Ramos (cell line): ENCODE measurements around the gene NLRP7.
"Not testable (repeated sequence)": the region's sequence is repeated elsewhere in the genome, so short reads cannot be mapped to it uniquely, and the experiment has no call there.

Source experiments
- in situ Hi-C: fragments of 300-500 bp; cut with MboI; formaldehyde crosslinking; loops from one replicate; pipeline ENCODE4 v1.14.3; 2022; ENCODE audit warnings: low sequenced_read_pairs; ENCODE audit not compliant: unreplicated experiment

Gene NLRP7

DNA sequence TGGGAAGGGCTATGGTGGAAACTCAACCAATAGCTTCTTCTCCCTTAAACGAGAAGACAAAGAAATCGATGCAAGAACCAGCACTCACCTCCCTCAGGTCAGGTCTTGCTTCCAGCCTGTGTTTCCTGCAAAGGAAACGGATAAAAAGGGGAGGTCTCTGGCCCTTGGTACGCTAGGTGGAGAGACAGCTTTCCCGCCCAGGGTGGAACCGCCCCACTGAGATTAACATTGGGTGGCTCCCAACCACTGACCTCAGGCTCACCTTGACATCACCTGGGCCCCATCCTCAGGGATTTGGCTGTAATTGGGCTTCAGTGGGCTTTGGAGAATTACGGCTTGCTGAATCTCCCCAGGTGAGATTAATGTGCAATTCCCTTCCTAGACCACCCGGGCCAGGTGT, at the start of gene NLRP7:
TSS of gene NLRP7 (minus strand) at position 150 of the 400 bp plus-strand sequence.
- in situ Hi-C loops: no loop called here

DNA sequence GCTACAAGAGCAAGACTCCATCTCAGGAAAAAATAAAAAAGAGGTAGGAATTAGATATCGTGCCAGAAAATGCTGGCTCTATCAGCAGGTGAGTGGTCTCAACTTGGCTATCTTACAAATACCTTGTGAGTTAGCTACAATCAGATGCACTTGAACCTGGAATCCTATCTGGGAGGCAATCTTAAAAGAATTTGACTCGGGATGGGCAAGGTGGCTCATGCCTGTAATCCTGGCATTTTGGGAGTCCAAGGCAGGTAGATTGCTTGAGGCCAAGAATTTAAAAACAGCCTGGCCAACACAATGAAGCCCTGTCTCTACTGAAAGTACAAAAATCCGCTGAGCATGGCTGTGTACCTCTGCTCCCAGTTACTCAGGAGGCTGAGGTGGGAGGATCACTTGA, 48.2 kb upstream of the NLRP7 start:
- in situ Hi-C loops: no loop called here

DNA sequence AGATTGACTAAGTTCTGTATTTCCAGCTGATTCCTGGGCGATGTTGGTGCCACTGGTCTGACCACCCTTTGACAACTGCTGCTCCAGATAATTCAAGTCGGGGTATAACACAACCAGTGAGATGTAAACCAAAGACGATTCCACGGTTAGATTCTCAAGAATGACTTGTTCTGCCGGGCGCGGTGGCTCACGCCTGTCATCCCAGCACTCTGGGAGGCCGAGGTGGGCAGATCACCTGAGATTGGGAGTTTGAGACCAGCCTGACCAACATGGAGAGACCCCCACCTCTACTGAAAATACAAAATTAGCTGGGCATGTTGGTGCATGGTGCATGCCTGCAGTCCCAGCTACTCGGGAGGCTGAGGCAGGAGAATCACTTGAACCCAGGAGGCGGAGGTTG, 42.2 kb upstream of the NLRP7 start:
- in situ Hi-C loops: not testable (repeated sequence)

DNA sequence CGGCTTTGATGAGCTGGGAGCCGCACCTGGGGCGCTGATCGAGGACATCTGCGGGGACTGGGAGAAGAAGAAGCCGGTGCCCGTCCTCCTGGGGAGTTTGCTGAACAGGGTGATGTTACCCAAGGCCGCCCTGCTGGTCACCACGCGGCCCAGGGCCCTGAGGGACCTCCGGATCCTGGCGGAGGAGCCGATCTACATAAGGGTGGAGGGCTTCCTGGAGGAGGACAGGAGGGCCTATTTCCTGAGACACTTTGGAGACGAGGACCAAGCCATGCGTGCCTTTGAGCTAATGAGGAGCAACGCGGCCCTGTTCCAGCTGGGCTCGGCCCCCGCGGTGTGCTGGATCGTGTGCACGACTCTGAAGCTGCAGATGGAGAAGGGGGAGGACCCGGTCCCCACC, 35.2 kb upstream of the NLRP7 start:
- in situ Hi-C loops: not testable (repeated sequence)

DNA sequence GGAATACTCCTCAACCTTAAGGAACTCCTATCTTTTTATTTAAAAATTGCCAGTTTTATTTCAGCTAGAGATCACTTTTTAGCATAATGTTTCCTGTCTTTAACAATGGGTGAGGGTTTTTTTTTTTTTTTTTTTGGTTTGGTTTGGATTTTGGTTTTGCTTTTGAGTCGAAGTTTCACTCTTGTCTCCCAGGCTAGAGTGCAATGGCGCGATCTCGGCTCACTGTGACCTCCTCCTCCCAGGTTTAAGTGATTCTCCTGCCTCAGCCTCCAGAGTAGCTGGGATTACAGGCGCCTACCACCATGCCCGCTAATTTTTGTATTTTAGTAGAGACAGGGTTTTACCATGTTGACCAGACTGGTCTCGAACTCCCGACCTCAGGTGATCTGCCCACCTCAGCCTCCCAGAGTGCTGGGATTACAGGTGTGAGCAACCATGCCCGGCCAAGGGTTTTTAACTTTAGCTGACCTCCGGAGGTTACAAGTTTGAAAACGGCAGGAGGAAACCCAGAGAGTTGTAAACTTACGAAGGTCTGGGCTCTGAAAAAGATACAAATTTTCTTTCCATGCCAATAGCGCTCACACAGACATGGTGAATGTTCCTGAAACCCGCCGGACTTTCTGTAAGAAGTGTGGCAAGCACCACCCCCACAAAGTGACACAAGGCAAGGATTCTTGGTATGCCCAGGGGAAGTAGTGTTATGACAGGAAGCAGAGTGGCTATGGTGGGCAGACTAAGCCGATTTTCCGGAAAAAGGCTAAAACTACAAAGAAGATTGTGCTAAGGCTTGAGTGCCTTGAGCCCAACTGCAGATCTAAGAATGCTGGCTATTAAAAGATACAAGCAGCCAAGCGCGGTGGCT, 26.1 kb upstream of the NLRP7 start:
- in situ Hi-C loops: not testable (repeated sequence)

DNA sequence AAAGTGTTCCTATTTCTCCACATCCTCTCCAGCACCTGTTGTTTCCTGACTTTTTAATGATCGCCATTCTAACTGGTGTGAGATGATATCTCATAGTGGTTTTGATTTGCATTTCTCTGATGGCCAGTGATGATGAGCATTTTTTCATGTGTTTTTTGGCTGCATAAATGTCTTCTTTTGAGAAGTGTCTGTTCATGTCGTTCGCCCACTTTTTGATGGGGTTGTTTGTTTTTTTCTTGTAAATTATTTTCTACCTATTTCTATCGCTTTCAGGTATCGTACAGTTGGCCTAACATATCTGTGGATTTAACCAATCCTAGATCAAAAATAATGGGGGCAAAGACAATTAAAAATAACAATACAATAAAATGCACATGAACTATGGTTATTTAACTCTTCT, 24.1 kb upstream of the NLRP7 start:
- in situ Hi-C loops: not testable (repeated sequence)

DNA sequence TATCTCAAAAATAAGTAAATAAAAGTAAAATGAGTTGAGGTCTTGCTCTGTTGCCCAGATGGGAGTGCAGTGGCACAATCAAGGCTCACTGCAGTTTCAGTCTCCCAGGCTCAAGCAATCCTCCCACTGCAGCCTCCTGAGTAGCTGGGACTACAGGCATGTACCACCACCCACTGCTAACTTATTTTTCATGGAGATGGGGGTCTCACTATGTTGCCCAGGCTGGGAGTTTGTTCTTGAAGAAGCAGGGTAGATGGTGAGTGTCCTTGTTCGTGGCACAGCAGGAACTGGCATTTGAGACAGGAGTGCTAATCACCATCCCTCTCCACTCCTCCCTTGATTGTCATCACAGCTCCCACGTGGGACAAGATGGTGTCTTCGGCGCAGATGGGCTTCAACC, 22.3 kb upstream of the NLRP7 start:
- in situ Hi-C loops: no loop called here

DNA sequence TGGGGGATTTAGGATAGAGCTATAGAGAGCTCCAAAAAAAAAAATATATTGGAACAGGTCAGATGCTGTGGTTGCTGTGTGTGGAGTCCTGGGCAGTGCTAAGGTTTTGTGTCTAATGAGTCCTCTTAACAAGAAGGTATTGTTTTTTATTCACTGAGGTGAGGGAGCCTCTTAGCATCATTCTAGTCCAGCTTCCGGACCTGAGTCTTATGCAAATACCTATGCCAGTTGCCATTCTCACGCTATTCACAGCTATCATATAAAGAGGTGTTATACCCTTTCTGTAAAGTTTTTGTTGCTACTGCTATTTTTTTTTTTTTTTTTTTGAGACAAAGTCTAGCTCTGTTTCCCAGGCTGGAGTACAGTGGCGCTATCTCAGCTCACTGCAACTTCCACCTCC, 20.3 kb upstream of the NLRP7 start:
- in situ Hi-C loops: no loop called here

DNA sequence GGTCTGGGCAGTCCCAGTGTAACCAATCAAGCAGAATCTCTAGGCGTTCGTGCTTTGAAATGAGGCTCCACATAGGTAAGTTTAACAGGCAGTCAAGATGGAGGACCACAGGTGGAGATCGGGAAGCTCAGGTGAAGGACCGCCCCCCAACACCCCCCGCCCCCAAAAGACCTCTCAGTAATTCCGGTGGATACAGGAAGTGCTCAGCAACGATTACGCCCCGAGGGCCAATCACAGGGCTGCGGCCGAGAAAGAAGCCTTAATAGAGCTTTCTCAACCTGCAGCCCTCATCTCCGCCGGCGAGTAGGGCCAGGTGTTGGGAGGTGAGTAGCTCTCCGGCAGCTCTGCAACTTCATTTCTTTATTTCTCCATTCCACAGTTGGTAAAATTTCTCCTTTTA, 17.7 kb upstream of the NLRP7 start:
- in situ Hi-C loops: not testable (repeated sequence)

DNA sequence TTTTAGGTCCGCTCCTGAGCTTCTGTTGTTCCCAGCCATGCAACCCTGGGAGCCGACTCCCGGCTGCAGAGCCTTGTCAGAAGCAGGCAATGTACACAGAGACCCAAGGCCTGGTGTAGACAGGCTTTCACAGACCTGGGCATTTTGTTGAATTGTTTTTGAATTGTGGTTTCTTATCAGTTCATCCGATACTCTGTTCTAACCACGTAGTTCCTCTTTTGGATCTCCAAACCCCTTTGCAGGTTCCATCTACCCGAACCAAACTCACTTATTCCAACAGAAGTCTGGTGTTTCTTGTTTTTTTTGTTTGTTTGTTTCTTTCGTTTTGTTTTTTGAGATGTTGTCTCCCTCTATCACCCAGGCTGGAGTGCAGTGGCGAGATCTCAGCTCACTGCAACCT, 12.5 kb upstream of the NLRP7 start:
- in situ Hi-C loops: no loop called here

DNA sequence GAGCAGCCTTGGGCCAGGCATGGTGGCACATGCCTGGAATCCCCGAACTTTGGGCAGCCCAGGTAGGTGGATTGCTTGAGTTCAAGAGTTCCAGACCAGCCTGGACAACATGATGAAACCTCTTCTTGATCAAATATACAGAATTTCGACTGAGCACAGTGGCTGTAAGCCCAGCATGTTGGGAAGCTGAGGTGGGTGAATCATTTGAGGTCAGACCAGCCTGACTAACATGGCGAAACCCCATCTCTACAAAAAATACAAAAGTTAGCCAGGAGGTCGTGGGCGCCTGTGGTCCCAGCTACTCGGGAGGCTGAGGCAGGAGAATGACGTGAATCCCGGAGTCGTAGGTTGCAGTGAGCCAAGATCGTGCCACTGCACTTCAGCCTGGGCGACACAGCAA, 8.0 kb upstream of the NLRP7 start:
- in situ Hi-C loops: no loop called here

DNA sequence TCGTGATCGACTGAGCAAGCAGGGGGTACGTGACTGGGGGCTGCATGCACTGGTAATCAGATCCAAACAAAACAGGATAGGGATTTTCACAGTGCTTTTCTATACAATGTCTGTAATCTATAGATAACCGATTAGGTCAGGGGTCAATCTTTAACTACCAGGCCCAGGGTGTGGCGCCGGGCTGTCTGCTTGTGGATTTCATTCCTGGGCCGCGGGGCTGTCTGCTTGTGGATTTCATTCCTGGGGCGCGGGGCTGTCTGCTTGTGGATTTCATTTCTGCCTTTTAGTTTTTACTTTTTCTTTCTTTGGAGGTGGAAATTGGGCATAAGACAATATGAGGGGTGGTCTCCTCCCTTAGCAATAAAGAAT, 6.0 kb upstream of the NLRP7 start:
- in situ Hi-C loops: not testable (repeated sequence)

DNA sequence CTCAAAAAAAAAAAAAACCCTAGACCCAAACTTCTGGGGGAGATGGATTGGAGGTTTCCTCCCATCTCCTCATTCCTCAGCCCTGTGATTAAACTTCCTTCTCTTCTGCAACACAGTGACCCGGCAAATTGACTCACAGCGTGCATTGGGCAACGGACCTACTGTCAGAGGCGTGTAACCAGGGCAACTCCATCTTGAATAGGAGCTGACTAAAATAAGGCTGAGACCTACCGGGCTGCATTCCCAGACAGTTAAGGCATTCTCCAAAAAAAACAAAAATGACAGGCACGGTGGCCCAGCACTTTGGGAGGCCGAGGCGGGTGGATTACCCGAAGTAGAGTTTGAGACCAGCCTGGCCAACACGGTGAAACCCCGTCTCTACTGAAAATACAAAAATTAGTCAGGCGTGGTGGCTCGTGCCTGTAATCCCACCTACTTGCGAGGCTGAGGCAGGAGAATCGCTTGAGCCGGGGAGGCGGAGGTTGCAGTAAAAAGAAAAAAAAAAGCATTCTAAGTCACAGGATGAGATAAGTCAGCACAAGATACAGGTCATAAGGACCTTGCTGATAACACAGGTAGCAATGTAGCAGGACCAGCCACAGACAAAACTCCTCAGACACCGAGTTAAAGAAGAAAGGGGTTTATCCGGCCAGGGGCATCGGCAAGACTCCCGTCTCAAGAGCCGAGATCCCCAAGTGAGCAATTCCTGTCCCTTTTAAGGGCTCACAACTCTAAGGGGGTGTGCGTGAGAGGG, 5.4 kb upstream of the NLRP7 start:
- in situ Hi-C loops: no loop called here

DNA sequence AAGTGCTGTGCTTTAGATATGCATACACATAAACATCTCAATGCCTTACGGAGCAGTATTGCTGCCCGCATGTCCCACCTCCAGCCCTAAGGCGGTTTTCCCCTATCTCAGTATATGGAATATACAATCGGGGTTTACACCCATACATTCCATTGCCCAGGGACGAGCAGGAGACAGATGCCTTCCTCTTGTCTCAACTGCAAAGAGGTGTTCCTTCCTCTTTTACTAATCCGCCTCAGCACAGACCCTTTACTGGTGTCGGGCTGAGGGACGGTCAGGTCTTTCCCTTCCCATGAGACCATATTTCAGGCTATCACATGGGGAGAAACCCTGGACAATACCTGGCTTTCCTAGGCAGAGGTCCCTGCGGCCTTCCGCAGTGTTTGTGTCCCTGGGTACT, 3.2 kb upstream of the NLRP7 start:
- in situ Hi-C loops: not testable (repeated sequence)

DNA sequence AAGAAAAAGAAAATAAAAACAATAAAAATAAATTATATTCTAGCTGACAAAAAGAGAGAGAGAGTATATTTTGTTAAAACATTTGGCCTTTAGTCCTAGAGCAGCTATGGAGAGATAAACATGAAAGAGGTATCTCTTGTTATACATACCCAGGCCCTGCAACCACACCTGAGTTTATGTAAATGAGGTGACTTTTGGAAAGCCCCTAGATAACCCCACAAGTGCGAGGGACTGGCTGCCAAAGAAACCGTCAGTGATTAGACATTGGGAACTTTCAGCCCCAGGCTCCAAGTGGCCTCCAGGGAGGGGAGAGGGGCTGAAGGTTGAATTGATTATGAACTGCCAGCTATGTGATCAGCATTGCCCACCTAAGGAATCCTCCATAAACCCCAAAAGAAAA, 2.1 kb upstream of the NLRP7 start:
- in situ Hi-C loops: no loop called here

DNA sequence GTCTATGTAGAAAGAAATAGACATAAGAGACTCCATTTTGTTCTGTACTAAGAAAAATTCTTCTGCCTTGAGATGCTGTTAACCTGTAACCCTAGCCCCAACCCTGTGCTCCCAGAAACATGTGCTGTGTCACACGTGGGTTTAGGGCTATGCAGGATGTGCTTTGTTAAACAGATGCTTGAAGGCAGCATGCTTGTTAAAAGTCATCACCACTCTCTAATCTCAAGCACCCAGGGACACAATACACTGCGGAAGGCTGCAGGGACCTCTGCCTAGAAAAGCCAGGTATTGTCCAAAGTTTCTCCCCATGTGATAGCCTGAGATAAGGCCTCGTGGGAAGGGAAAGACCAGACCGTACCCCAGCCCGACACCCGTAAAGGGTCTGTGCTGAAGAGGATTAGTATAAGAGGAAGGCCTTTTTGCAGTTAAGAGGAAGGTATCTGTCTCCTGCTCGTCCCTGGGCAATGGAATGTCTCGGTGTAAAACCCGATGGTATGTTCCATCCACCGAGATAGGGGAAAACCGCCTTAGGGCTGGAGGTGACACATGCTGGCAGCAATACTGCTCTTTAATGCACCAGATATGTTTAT, 3.5 kb downstream of the NLRP7 start:
- in situ Hi-C loops: not testable (repeated sequence)

DNA sequence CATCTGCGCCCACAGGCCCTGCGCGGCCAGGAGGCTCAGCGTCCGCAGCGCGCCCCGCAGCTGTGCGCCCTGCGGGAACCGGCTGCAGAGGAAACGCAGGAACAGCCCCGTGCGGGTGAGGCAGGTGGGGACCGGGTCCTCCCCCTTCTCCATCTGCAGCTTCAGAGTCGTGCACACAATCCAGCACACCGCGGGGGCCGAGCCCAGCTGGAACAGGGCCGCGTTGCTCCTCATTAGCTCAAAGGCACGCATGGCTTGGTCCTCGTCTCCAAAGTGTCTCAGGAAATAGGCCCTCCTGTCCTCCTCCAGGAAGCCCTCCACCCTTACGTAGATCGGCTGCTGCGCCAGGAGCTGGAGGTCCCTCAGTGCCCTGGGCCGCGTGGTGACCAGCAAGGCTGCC, 7.8 kb downstream of the NLRP7 start:
- in situ Hi-C loops: not testable (repeated sequence)

DNA sequence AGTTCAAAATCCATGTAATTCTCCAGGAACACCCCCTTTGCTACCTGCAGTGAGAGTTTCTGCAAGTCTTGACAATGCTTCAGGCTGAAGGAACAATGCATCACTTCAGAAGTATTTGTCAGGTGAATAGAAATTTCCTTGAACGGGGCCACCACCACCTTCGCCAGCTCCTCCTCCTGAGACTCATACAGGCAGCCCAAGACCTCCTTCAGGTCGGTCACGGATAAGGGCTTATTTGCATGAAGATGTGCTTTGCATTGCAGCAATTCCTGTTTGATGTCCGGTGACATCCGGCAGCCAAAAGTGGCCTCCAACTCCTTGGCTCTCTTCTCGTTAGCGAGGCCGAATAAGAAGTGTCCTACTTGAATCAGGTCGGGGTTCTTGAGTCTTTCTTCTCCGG, 8.4 kb downstream of the NLRP7 start:
- in situ Hi-C loops: no loop called here

DNA sequence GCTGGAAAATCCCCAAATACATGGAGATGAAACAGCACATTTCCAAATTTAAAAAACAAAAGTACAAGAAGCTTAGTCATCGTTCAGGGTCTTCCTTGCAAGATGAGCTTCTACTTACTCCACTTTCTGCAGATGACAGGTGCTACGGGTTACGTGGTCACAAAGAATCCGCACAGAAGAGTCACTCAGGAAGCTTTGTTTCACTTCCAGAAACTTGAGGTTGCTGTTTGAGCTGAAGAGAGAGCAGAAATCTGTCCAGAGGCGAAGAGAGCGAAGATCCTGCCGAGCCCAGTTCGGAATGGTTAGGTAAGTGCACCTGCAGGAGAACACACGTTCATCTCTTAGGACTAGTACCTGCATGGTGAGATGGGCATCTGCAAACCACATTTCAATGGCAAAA, 9.4 kb downstream of the NLRP7 start:
- in situ Hi-C loops: no loop called here

DNA sequence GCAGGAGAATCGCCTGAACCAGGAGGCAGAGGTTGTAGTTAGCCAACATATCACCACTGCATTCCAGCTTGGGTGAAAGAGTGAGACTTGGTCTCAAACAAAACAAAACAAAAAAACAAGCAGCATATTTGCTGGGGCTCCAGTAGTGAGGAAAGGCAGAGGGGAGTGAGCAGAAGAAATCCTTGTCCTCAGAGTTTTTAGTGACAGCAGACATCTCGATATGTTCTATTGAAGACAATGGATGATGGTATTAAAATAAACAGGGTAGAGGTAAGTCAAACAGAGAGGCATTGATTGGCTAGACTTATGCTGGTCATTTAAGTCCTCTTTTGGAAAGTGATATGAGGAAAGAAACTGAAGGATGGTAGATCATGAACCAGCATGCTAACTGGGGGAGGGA, 19.0 kb downstream of the NLRP7 start:
- in situ Hi-C loops: no loop called here

DNA sequence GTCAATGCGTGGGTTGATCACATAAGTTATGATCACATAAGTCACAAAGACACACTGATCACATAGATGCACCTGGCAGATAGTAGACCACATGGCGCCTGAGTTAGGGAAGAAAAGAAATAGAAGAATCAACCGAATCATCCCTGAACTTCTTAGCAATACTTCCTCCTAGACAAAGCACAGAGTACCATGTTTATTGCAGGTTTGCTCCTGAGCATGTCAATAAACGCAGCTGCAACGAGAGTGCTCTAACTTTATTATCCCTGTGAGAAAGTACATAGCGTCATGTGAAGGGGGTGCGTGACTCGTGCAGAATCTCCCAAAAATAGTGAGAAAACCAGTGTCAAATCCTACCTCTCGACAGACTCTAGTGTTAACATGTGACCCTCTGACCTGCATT, 24.1 kb downstream of the NLRP7 start:
- in situ Hi-C loops: no loop called here
